Glomerular visceral epithelial cell (primary cell): ENCODE measurements around the gene PJVK.
"Not testable (repeated sequence)": the region's sequence is repeated elsewhere in the genome, so short reads cannot be mapped to it uniquely, and the experiment has no call there.

Source experiments
- DNase-seq: peaks from one replicate; pipeline ENCODE4 v3.0.0-alpha.2; 2016; ENCODE audit errors: extremely low spot score

Gene PJVK

GRCh38 chr2:178450774-178451525, at the start of gene PJVK, which contains the start of gene PRKRA:
Gene PJVK, plus strand, starts transcription at chr2:178451378. Its CDS starts 2,032 bp downstream, at chr2:178453410.
Gene PRKRA, minus strand, starts transcription at chr2:178451175. Its CDS starts 145 bp downstream, at chr2:178451030.
- peak; percentile 99 for DNase-seq

DNA sequence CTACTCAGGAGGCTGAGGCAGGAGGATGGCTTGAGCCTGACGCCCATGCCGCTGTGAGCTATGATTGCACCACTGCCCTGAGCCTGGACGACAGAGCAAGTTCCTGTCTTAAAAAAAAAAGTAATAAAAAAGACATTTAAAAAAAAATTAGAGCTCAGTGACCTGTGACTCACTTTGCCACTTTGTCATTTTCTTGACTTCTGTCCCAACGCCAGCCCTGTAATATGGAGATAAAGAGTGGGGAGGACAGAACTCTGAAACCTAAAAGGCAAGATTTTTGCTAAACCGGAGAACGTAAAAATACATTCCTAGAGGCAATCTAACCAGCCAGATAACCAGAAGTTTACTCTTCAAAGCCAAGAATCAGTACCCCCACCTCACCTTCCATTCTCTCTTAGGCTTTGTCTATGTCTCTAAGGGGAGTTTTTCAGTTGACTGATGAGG, 49.2 kb upstream of the PJVK start:
- no peak for DNase-seq

DNA sequence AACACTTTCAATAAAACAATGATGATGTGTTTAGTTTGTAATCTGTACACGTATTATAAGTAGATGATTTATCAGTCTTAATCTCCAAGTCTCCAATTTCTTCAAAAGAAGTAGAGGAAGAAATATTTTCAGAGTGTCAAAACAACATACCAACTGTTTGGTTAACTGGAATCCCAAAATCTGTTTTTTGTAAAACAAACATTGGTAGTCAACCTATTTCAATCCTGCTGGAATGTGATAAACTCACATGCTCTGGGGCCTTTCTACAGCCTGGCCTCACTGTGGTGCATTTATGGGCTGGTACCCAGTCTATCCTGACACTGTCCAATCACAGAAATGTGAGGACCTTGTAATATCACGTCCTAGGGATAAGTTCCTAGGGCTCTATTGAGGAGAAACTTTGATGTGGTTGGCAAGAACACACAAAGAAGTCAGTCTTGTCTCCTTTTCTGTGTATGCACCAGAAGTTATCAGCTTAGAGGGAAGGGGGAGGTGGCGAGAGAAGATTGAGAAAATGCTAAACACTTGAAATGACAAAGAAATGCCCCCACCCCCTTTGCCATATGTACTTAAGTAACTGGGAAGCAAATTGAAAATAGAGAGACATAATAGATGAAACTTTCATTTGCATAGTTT, 47.4 kb upstream of the PJVK start:
- no peak for DNase-seq

- peak; percentile 73 for DNase-seq
Measured at GRCh38 chr2:178404368-178404767, 46.8 kb upstream of the PJVK start.

DNA sequence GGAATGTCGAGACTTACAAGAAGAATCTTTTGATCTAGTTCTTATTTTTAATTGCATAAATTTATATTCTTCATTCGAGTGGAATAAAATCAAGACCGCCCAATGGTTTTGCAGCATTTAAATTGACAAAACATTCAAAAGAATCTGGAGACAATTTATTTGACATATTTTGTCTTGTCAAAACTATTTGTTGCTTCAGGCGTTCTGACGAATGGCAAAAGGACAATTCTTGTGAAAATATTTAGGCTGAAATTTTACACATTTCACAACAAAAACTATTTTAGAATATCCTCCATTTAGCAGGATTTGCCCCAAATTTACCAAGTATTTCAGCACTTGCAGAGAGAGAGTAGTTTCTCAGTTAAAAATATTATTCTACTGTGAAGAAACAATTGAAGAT, 41.9 kb upstream of the PJVK start:
- DNase-seq = no peak

- no peak for DNase-seq
Measured at GRCh38 chr2:178412047-178412446, 39.1 kb upstream of the PJVK start.

DNA sequence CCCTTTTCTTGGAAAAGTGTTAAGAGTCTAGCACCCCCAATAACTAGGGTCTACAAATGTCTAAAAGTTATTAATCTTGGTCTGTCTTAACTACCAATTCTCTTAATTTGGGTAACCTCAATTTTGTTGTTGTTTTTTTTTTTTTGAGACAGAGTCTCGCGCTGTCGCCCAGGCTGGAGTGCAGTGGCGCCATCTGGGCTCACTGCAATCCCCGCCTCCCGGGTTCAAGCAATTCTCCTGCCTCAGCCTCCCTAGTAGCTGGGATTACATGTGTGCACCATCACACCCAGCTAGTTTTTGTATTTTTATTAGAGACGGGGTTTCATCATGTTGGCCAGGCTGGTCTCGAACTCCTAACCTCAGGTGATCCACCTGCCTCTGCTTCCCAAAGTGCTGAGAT, 38.7 kb upstream of the PJVK start:
- not testable (repeated sequence) for DNase-seq

DNA sequence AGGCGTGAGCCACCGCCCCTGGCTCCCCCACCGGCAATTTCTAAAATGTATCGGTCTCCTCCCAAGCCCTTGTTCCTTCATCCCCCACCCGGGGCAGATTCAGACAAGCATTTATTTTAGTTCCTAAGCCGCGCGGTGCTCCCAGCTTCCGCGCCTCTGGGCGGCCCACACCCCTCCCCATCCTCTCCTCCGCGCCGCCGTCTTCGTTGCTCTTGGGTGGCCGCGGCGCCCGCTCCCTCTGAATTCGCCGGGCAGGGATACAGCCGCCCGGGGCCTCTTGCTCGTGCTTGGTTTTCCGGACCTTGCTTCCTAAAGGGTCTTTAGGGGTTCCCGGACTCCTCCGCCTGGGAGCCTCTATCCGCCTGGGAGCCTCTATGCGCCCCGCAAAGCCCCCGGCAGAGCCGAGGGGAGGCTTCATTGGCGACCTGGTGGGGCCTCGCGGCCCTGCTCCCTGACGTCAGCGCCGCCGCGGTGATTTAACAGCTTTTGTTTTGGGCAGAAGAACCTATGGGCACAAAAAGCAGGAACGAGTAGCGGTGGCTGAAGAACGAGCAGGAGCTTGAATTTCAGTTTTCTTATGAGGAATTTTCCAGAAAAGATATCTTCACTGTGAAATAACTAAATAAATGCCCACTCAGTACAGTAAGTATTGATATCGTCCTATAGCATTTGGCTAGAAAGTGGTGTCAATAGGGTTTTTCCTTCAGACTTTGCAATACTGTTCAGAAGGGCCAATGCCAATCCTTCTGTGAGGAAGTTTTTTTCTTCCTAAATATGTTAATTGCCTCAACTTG, 37.5 kb upstream of the PJVK start:
- peak; percentile 82 for DNase-seq

- peak; percentile 97 for DNase-seq
Measured at GRCh38 chr2:178414266-178415247, 36.6 kb upstream of the PJVK start.

DNA sequence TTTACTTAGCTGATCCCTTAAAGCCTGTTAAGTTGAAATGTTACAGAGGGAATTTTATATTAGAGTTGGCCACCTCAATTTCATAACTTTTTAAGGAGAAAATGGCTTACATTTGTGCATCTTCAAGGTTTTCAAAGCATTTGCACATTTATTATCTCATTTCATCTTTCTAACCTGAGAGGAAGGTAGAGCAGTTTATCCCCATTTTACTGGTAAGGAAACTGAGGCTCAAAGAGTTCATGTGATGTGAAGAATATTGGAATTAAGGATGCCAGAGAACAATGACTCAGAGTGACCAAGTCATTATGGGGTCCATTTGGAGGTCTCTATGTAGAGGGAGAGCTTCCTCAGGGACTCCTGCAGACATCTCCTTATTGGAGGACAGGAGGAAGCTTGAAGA, 35.2 kb upstream of the PJVK start:
- no peak for DNase-seq

DNA sequence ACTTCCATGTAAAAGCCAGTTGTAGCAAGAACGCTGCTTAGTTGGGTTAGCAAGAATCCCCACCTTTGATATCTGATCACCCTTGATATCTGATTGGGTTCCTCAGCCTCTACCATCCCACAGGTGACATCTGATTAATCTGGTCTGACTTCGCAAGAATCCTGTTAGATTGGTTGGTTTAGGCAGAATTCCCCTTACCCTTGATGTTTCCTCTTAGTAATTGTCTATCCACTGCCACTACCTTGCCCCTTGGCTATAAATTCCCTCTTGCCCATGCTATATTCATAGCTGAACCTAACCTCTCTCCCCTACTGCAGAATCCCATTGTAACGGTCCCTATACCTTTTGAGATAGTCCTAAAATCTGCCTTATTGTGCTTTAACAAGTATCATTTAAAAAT, 33.3 kb upstream of the PJVK start:
- no peak for DNase-seq

DNA sequence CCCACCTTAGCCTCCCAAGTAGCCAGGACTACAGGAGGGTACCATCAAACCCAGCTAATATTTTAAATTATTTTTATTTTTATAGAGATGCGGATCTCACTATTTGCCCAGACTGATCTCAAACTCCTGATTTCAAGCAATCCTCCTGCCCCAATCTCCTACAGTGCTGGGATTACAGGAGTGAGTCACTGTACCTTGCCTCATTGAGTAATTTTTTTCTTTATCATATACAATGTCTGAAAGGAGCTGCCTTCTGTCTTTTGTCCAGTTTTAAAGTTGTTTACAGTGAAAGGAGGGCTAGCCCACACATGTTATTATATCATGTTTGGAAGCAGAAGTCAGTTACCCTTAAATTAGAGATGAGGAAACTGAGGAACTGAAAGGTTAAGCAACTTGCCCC, 32.8 kb upstream of the PJVK start:
- no peak for DNase-seq

GRCh38 chr2:178419123-178419522, 32.1 kb upstream of the PJVK start:
- no peak for DNase-seq

- no peak for DNase-seq
Measured at GRCh38 chr2:178420463-178420999, 30.6 kb upstream of the PJVK start.

DNA sequence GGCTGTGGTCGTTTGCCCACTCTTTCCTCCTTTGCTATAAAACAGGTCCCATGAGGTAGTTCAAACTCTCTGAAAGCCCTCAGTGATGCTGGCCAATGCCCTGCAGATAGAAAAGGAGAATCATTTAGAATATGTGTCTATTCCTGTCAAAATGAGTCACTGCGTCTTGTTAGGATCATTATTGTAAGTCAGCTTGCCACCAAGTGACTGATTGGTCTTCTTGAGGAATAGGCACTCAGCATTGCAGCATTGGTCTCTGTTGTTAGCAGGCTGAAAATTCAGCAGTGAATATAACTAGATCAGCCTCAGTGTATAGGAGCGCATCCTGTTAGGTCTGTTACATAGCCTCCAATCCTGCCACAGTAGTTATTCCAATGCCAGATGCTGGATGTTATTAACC, 29.1 kb upstream of the PJVK start:
- DNase-seq = no peak

GRCh38 chr2:178423746-178424145, 27.4 kb upstream of the PJVK start:
- not testable (repeated sequence) for DNase-seq

GRCh38 chr2:178425255-178425827, 25.8 kb upstream of the PJVK start:
- DNase-seq = no peak

- DNase-seq = no peak
Measured at GRCh38 chr2:178426388-178426787, 24.8 kb upstream of the PJVK start.

- no peak for DNase-seq
Measured at GRCh38 chr2:178427458-178427857, 23.7 kb upstream of the PJVK start.

DNA sequence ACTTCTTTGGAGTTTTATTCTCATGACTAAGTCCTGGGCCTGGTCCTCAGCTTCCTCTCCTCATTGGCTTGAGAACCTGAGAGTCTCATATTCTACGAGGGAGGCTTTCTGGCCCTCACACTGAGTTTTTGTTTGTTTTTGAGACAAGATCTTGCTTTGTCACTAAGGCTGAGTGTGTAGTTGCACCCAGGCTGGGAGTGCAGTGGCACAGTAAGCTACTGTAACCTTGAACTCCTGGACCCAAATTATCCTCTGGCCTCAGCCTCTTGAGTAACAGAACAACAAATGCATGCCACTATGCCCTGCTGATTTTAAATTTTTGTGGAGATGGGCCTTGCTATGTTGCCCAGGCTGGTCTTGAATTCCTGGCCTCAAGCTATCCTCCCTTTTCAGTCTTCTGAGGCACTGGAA, 22.8 kb upstream of the PJVK start:
- no peak for DNase-seq

DNA sequence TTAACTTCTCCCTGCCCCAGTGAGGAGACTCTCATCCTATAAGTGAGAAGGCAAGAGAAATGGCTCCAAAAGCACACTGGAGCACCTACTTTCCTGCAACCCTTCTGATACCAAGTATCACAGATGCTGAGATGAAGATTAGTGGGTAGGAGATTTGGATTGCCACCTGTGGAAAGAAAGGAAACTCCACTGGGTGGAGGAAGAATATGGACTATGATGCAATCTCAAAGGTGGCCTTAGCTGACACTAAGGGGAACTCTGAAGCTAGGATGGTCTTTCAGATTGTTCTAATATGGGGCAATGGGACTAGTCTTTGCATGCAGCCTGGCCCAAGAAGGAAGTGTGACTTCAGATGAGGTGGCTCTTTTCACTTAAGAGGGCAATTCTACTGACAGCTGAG, 21.8 kb upstream of the PJVK start:
- no peak for DNase-seq
